Loucy (cell line): ENCODE measurements around the gene CD44.

Experiments
- EZH2phosphoT487 ChIP-seq: fragments of 200-600 bp; IDR thresholded peaks from 2 replicates; pipeline ENCODE4 v1.6.1; 2018; ENCODE audit warnings: antibody characterized with exemption, mild to moderate bottlenecking, moderate library complexity, borderline replicate concordance
- TF ChIP-seq, protein P1 (sequence below): fragments of 200-600 bp; sonication (generic); conservative IDR thresholded peaks from 2 replicates; pipeline ENCODE4 v1.5.1; 2014; ENCODE audit warnings: mild to moderate bottlenecking, antibody characterized with exemption, low read length

DNA sequence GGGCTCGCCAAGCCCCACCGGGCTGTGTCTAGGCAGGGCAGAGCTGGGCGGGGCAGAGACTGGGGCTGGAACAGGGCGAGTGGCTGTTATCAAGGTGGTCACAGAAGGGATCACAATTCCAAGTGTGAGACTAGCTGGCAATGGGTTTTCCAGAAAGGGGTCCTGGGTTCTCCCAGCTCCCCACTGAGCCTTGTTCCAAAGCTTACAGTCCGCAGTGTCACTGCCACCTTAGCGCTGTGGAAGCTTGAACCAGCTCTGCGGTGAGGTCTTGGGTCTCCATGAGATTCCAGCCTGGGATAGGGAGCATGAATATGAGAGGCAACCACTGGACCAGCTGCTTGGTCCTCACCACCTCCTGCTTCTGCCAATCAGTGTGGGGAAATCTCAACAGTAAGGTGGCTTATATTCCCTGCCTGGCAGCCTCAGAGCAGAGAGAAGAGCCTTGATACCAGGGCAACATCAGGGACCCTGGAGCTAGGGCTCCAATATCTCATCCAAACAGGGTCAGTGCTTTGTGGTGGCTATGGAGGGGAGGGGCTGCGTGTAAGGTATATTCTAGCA, 831 bp downstream of the CD44 start:
- TF ChIP-seq, protein P1, sequence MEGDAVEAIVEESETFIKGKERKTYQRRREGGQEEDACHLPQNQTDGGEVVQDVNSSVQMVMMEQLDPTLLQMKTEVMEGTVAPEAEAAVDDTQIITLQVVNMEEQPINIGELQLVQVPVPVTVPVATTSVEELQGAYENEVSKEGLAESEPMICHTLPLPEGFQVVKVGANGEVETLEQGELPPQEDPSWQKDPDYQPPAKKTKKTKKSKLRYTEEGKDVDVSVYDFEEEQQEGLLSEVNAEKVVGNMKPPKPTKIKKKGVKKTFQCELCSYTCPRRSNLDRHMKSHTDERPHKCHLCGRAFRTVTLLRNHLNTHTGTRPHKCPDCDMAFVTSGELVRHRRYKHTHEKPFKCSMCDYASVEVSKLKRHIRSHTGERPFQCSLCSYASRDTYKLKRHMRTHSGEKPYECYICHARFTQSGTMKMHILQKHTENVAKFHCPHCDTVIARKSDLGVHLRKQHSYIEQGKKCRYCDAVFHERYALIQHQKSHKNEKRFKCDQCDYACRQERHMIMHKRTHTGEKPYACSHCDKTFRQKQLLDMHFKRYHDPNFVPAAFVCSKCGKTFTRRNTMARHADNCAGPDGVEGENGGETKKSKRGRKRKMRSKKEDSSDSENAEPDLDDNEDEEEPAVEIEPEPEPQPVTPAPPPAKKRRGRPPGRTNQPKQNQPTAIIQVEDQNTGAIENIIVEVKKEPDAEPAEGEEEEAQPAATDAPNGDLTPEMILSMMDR, result no peak
- TF ChIP-seq EZH2phosphoT487, result no peak
